Activated CD4-positive, alpha-beta T cell treated with anti-CD3 and anti-CD28 coated beads, Interleukin-2, amount 50 U/mL, for 4 hours (primary cell): ENCODE data around the gene EGF.
"Not testable (repeated sequence)": the region's sequence is repeated elsewhere in the genome, so short reads cannot be mapped to it uniquely, and the experiment has no call there.

Source experiments
- DNase-seq, 2 experiments: peaks; one replicate each; pipeline ENCODE4 v3.0.0-alpha.2; 2020

EGF gene

GRCh38 chr4:109998867-109999584 lies 86.3 kb downstream of the EGF start:
- DNase-seq = no peak

- no peak for DNase-seq
These were observed 86.9 kb downstream of the EGF start for GRCh38 chr4:109999585-109999912.

- DNase-seq = no peak
These were observed 89.6 kb downstream of the EGF start for GRCh38 chr4:110002326-110002725.

GRCh38 chr4:110003401-110004187 lies 90.9 kb downstream of the EGF start:
- DNase-seq = no peak

GRCh38 chr4:110004556-110004955 lies 91.9 kb downstream of the EGF start:
- no peak for DNase-seq

DNA sequence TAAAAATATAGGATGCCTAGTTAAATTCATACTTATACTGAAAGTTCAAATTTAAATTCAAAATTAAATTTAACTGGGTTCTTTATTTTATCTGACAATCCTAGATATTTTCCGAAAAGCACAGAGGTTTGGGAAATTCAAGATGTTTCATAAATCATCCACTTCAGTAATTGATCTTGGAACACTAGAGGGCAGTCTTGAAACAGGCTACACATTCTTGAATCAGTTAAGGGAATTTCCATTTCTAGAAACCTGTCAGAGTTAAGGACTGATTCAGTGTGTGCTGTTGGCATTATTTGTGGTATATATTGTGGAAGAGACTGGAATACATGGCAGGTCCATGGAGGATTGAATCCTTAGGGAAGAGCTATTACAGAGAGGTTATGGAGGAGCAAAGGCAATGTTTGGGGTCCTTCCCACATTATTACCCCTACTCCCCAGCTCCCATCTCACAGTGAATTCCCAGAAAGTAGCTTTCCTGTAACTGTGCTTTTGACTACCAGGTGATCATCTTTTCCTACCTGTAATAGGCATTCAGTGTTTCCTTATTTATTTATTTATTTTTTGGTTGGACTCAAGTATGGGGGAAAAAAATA lies 92.9 kb downstream of the EGF start:
- DNase-seq = no peak

DNA sequence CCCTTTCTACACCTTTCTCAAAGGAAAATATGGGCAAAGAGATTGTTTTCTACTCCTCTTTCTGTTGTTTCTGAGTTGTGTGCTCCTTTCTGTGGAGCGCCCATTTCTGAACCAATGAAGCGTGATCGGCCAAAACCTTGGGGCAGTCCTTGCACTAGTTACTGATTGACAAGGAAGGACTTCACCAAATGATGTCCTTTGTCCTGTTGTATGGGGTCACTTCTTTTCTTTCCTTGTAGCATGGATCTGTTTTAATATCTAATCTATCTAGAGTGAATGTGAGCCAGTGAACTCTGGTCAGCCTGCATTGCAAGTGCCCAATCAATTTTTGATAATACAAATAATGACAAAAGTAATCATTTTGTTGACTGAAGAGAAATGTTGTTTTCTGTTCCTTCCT lies 94.5 kb downstream of the EGF start:
- no peak for DNase-seq

GRCh38 chr4:110008540-110008939 lies 95.9 kb downstream of the EGF start:
- DNase-seq = no peak

DNA sequence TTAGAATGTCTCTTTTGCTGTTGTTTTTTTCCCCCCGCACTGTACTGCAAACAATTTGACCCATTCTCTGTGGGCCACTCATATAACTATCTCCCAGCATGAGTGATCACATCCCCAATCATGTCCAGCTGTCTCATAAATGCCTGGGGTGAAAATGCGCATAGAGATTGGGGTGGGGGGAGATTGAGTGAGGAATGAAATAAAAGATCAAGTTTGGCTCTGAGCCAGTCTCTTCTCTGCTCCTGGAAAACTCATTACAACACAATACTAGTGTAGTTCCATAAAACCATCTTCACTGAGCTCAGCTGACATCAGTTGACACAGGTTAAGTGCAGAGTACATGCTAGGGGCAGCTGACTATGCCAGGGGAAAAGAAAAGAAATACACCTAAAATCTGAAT lies 96.9 kb downstream of the EGF start:
- DNase-seq = no peak

GRCh38 chr4:110010797-110011196 lies 98.1 kb downstream of the EGF start:
- no peak for DNase-seq

DNA sequence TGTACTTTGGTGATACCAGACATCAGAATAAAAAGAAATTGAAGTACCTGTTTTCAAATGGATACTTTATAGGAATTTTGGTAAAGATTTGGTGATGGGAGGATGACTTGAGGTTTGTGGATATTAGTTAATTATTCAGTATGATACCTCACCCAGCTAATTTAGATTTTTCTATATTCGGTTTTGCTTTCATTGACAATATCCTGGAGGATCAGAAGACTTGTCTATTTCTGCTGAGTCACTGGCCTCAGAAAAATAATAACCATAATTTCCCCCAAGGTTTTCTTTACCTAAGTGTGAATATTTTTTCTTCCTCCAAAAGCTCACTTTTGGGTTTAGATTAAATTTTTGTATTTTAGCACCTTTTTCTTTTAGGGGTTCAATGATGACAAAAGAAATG lies 100.2 kb downstream of the EGF start:
- no peak for DNase-seq

GRCh38 chr4:110014233-110014632 lies 101.5 kb downstream of the EGF start:
- no peak for DNase-seq

DNA sequence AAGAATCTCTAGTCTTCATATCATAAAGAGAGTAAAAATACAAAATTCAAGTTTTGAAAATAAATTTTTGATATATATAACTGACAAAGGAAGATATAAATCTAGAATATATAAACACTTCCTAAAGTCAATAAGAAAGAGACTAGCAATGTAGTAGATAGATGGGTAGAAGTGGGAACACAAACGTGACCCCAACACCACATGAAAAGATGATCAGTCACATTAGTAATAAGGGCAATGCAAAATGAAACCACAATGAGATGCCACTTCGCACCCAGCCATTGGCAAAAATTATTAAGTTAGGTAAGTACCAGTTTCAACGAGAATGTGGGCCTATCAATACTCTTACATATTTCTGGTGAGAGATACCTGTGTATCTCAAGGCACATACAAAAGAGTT lies 106.5 kb downstream of the EGF start:
- DNase-seq = no peak

- no peak for DNase-seq
These were observed 107.5 kb downstream of the EGF start for GRCh38 chr4:110020139-110020538.

GRCh38 chr4:110020646-110021443 lies 108.2 kb downstream of the EGF start:
- DNase-seq = no peak

GRCh38 chr4:110022457-110022856 lies 109.8 kb downstream of the EGF start:
- DNase-seq = no peak

DNA sequence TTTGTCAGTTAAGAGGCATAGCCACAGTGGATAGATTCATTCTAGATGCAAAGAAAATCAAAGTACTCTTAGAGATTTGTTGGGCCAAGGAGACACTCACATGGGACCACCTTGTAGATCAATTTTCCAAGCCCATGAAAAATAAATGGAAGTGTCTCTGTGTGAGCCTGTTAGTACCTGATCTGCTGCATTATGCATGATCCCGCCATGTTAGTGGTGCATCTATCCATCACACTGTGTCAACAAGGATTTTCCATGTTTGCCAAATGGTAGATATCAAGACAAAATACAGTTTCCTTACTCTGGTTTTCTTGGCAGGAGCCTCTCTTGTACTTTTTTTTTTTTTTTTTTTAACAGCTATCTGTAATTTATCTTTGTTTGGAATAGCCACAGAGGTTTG lies 112.4 kb downstream of the EGF start:
- DNase-seq = no peak

- DNase-seq = no peak
These were observed 113.0 kb downstream of the EGF start for GRCh38 chr4:110025718-110026117.

GRCh38 chr4:110032603-110033002 lies 119.9 kb downstream of the EGF start:
- no peak for DNase-seq

GRCh38 chr4:110033355-110034025 lies 120.8 kb downstream of the EGF start:
- no peak for DNase-seq

GRCh38 chr4:110034026-110034393 lies 121.3 kb downstream of the EGF start:
- no peak for DNase-seq

DNA sequence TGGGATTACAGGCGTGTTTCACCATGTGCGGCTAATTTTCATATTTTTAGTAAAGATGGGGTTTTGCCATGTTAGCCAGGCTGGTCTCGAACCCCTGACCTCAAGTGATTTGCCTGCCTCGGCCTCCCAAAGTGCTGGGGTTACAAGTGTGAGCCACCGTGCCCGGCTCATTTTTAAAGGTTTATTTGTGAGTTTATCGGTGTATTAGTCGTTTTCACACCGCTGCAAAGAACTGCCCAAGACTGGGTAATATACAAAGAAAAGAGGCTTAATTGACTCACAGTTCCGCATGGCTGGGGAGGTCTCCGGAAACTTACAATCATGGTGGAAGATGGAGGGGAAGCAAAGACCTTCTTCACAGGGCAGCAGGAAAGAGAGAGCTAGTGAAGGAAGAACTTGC lies 126.5 kb downstream of the EGF start:
- not testable (repeated sequence) for DNase-seq

GRCh38 chr4:110041735-110042134 lies 129.1 kb downstream of the EGF start:
- no peak for DNase-seq
